Upper lobe of left lung (tissue), 4 donors: Measurements from ENCODE around the gene UBE2I.

Experiments
- EP300 ChIP-seq, 4 donors: sonication (generic); formaldehyde crosslinking; IDR thresholded peaks; one replicate each; pipeline ENCODE4 v1.5.1; 2017; ENCODE audit warnings: antibody characterized with exemption in 4 of 4, control low read depth in 2 of 4
- POLR2A ChIP-seq, 4 donors: fragments of 450-650 bp; IDR thresholded peaks; one replicate each; pipeline ENCODE4 v1.5.1; 2016 to 2017; ENCODE audit warnings: antibody characterized with exemption in 4 of 4, mild to moderate bottlenecking in 2 of 4
- POLR2AphosphoS5 ChIP-seq, 2 donors: sonication (generic); formaldehyde crosslinking; IDR thresholded peaks; one replicate each; pipeline ENCODE4 v1.5.1; 2017; ENCODE audit warnings: antibody characterized with exemption in 2 of 2

DNA sequence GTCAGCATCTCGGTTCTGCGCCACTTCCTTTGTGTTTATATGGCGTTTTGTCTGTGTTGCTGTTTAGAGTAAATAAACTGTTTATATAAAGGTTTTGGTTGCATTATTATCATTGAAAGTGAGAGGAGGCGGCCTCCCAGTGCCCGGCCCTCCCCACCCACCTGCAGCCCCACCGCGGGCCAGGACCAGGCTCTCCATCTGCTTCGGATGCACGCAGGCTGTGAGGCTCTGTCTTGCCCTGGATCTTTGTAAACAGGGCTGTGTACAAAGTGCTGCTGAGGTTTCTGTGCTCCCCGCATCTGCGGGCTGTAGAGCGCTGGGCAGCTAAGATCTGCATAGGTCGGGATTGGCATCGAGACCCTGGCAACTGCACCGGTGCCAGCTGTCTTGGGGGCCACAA is 15.8 kb downstream of the UBE2I start:
- no peak for TF ChIP-seq EP300 (IDR thresholded peaks at IDR 0.05)
- no peak for TF ChIP-seq POLR2A (IDR thresholded peaks at IDR 0.05)
- no peak for TF ChIP-seq POLR2AphosphoS5 (IDR thresholded peaks at IDR 0.05)
